ENCODE data around the gene PRPF40B. TPM values are rescaled to one million over a fixed set of nuclear protein-coding genes. Genes with fewer than 3 reads are reported as not detected.
A peak's percentile ranks its signal among the peaks of the same experiment; 100 is the strongest.

PRPF40B gene
- total RNA-seq, 3 donors from 2014 or later (not counting 1 experiment from before 2014, with no cell fraction given), result 5.6 to 6.8 (median 5.9) TPM

DNA sequence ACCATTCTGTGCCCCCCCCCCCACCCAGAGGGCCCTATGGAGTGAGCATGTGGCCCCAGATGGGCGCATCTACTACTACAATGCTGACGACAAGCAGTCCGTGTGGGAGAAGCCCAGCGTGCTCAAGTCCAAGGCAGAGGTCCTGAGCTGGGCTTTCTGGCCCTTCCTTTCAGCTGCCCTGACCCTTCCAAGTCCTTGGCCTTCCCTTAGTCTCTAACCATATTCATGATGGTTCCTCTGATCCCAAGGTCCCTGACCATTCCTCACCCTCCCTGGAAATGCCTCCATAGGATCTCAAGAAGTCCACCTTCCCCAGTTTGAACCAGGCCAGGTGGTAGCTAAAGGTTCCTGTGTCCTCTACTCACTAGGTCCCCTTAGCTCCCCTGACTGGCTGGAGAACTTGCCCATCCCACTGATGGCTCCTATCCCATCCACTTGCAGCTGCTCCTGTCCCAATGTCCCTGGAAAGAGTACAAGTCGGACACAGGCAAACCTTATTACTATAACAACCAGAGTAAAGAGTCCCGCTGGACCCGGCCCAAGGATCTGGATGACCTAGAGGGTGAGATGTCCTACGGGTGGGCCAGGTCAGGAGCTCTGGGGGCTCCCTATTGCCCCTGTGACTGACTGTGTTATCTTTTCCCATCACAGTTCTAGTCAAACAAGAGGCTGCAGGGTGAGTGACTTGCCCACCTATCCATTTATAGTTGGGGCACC, 9.8 kb downstream of the PRPF40B start:
- Histone ChIP-seq H3K9me3 (ENCODE audit: control insufficient read depth, insufficient read depth, low read length) (no peaks in the 10 kb centered on the region), H3K27ac (ENCODE audit: low read length) (no peak overlapping the region), H3K4me1 (ENCODE audit: control insufficient read depth, insufficient read depth, low read length) (peaks cover 25% of the 10 kb centered on the region), H3K36me3 (ENCODE audit: control insufficient read depth, insufficient read depth, low read length) (no peaks in the 10 kb centered on the region), H3K27me3 (ENCODE audit: control insufficient read depth, insufficient read depth, low read length) (no peaks in the 10 kb centered on the region), H3K4me3 (ENCODE audit: low read length) (no peak overlapping the region)
- intact Hi-C loops (cut with micrococcal nuclease), result no loop called here
- ATAC-seq (no peak), DNase-seq (no peak)
- H3K4me3 Mint-ChIP-seq, result no peak overlapping the region
- TF ChIP-seq, protein P1, sequence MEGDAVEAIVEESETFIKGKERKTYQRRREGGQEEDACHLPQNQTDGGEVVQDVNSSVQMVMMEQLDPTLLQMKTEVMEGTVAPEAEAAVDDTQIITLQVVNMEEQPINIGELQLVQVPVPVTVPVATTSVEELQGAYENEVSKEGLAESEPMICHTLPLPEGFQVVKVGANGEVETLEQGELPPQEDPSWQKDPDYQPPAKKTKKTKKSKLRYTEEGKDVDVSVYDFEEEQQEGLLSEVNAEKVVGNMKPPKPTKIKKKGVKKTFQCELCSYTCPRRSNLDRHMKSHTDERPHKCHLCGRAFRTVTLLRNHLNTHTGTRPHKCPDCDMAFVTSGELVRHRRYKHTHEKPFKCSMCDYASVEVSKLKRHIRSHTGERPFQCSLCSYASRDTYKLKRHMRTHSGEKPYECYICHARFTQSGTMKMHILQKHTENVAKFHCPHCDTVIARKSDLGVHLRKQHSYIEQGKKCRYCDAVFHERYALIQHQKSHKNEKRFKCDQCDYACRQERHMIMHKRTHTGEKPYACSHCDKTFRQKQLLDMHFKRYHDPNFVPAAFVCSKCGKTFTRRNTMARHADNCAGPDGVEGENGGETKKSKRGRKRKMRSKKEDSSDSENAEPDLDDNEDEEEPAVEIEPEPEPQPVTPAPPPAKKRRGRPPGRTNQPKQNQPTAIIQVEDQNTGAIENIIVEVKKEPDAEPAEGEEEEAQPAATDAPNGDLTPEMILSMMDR (IDR thresholded peaks at IDR 0.05), result no peak
- no peaks in the 10 kb centered on the region for H3K36me3 Mint-ChIP-seq
- peaks cover 0 to 3% of the 10 kb centered on the region in 2 donors for H3K27me3 Mint-ChIP-seq (ENCODE audit: low read depth in 2 of 2)
- no peaks in the 10 kb centered on the region for H3K9me3 Mint-ChIP-seq
- WGBS (ENCODE audit: insufficient coverage), result 95% methylated on average over 8 of the region's 8 CpGs
- peaks cover 20 to 25% of the 10 kb centered on the region in 2 donors for H3K4me1 Mint-ChIP-seq
- no peak overlapping the region for H3K27ac Mint-ChIP-seq

DNA sequence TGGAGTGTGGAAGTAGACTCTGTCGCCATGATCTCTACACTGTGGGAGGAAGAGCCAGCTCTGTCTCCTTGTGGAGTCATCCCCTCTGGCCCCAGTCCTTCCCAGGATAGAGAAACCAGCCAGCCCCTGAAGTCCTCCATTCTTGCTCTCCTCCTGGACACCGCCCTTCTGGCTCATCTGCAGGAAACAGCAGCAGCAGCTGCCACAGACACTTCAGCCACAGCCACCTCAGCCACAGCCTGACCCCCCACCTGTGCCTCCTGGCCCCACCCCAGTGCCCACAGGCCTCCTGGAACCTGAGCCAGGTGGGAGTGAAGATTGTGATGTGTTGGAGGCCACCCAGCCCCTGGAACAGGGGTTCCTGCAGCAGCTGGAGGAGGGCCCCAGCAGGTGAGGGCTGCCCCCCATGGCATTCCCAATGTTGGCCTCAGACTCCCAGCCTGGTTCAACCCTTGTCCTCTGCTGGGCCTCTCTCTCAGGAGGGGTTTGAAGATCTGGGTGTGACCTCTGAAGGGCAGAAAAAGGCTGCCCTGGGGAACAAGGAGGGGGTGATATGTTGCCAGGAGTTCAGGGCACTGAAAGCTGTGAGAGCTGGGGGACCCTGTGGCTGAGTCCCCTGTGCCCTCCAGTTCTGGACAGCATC, 10.5 kb downstream of the PRPF40B start:
- Histone ChIP-seq H3K27ac (ENCODE audit: low read length) (no peak overlapping the region), H3K27me3 (ENCODE audit: control insufficient read depth, insufficient read depth, low read length) (no peaks in the 10 kb centered on the region), H3K4me3 (ENCODE audit: low read length) (no peak overlapping the region), H3K9me3 (ENCODE audit: control insufficient read depth, insufficient read depth, low read length) (no peaks in the 10 kb centered on the region), H3K4me1 (ENCODE audit: control insufficient read depth, insufficient read depth, low read length) (peaks cover 25% of the 10 kb centered on the region), H3K36me3 (ENCODE audit: control insufficient read depth, insufficient read depth, low read length) (no peaks in the 10 kb centered on the region)
- Mint-ChIP-seq H3K9me3 (no peaks in the 10 kb centered on the region), H3K27ac (peak overlapping the region in 1 of 2 donors; percentile 29), H3K36me3 (no peaks in the 10 kb centered on the region), H3K4me3 (no peak overlapping the region), H3K4me1 (peaks cover 20 to 25% of the 10 kb centered on the region in 2 donors), H3K27me3 (ENCODE audit: low read depth in 2 of 2) (peaks cover 0 to 3% of the 10 kb centered on the region in 2 donors)
- TF ChIP-seq, protein P1 (IDR thresholded peaks at IDR 0.05), result no peak
- DNase-seq (no peak), ATAC-seq (peak in 1 of 3 donors; percentile 32)
- 50% methylated on average over 2 of the region's 2 CpGs for WGBS (ENCODE audit: insufficient coverage)
- intact Hi-C loops (cut with micrococcal nuclease), result no loop called here

DNA sequence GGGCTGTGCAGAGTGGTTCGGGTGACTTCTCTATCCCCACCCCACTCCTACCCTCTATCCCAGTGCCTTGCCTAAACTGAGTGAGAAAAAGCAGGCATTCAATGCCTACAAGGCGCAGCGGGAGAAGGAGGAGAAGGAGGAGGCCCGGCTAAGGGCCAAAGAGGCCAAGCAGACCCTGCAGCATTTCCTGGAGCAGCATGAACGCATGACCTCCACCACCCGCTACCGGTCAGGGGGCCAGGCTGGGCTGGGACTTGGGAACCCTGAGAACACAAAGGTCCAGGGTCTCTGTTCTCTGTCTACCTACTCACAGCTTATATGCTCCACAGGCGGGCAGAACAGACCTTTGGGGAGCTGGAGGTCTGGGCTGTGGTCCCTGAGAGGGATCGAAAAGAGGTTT, 11.7 kb downstream of the PRPF40B start:
- WGBS (ENCODE audit: insufficient coverage), result 98% methylated on average over 9 of the region's 9 CpGs
- Histone ChIP-seq H3K27ac (ENCODE audit: low read length) (no peak overlapping the region), H3K36me3 (ENCODE audit: control insufficient read depth, insufficient read depth, low read length) (no peaks in the 10 kb centered on the region), H3K4me1 (ENCODE audit: control insufficient read depth, insufficient read depth, low read length) (peaks cover 25% of the 10 kb centered on the region), H3K27me3 (ENCODE audit: control insufficient read depth, insufficient read depth, low read length) (no peaks in the 10 kb centered on the region), H3K9me3 (ENCODE audit: control insufficient read depth, insufficient read depth, low read length) (no peaks in the 10 kb centered on the region), H3K4me3 (ENCODE audit: low read length) (no peak overlapping the region)
- peaks cover 20 to 25% of the 10 kb centered on the region in 2 donors for H3K4me1 Mint-ChIP-seq
- no peaks in the 10 kb centered on the region for H3K36me3 Mint-ChIP-seq
- DNase-seq (no peak), ATAC-seq (no peak)
- H3K27me3 Mint-ChIP-seq (ENCODE audit: low read depth in 2 of 2), result no peaks in the 10 kb centered on the region
- H3K9me3 Mint-ChIP-seq, result no peaks in the 10 kb centered on the region
- H3K4me3 Mint-ChIP-seq, result no peak overlapping the region
- intact Hi-C loops (cut with micrococcal nuclease), result no loop called here
- H3K27ac Mint-ChIP-seq, result peak overlapping the region in 1 of 2 donors; percentile 29
- TF ChIP-seq, protein P1 (IDR thresholded peaks at IDR 0.05), result no peak

Data from natural killer cell (primary cell).